Mucosa of descending colon (tissue), 3 donors: ENCODE data around the gene PRR5. TPM values are rescaled to one million over a fixed set of nuclear protein-coding genes. Genes with fewer than 3 reads are reported as not detected.

Experiments used
- ATAC-seq: fragments of 200-7000 bp; cut with Tn5 transposase; one replicate; pipeline ENCODE4 v1.9.1; 2020; ENCODE audit warnings: mild to moderate bottlenecking, moderate library complexity
- DNase-seq, 3 donors: peaks; one replicate each; pipeline ENCODE4 v3.0.0-alpha.2; 2020
- H3K36me3 ChIP-seq: fragments of 200-600 bp; one replicate; pipeline ENCODE4 v1.8.0; 2021; ENCODE audit warnings: low read depth, mild to moderate bottlenecking
- H3K4me1 ChIP-seq: fragments of 200-600 bp; one replicate; pipeline ENCODE4 v1.8.0; 2021; ENCODE audit warnings: low read depth, mild to moderate bottlenecking
- H3K4me3 ChIP-seq: fragments of 200-600 bp; one replicate; pipeline ENCODE4 v1.8.0; 2021; ENCODE audit warnings: mild to moderate bottlenecking
- H3K9me3 ChIP-seq: fragments of 200-600 bp; one replicate; pipeline ENCODE4 v1.8.0; 2021; ENCODE audit warnings: mild to moderate bottlenecking
- CTCF ChIP-seq: fragments of 200-600 bp; IDR thresholded peaks from one replicate; pipeline ENCODE4 v1.8.0; 2022; ENCODE audit warnings: antibody characterized with exemption, mild to moderate bottlenecking
- intact Hi-C, 2 donors: fragments of 100-400 bp; cut with DNase I in 1 of 2; cut with micrococcal nuclease in 1 of 2; formaldehyde crosslinking; loops; one replicate each; pipeline versions ENCODE4 v1.11.0 to v1.11.1; 2022; cut with DNase I, micrococcal nuclease
- total RNA-seq, 3 donors: library from RNA; stranded (reverse); fragmentation: NEBNext Ultra II Directional in 2 of 3; extraction: Animal tissue kit (Norgen Biotek cat#: 25700) in 2 of 3; gene quantifications; one replicate each; pipeline versions ENCODE4 v1.2.1 to v1.2.4, GENCODE V29; 2021 to 2023
- donor health status: DM: no; HTN: no; CAD: no; lungs with moderate emphysema.
- donor health status: DM: no; HTN: no; CAD: no.
- donor health status: DM: no; HTN: yes; CAD: no.

The PRR5 gene
- total RNA-seq, 3 donors from 2014 or later = 21.8 to 46.2 (median 35.1) TPM

- ATAC-seq (no peak), DNase-seq (peak in 1 of 3 donors; percentile 40)
- intact Hi-C loops = no loop called here
- H3K4me3 ChIP-seq = no peak overlapping the region
- no peak for TF ChIP-seq CTCF
- H3K36me3 ChIP-seq = no peaks in the 10 kb centered on the region
- no peaks in the 10 kb centered on the region for H3K9me3 ChIP-seq
- H3K4me1 ChIP-seq = peaks cover 42% of the 10 kb centered on the region
These were observed 12.8 kb downstream of the PRR5 start for GRCh38 chr22:44714703-44715350.

GRCh38 chr22:44718418-44718817 is 16.4 kb downstream of the PRR5 start:
- Histone ChIP-seq H3K4me1 (peaks cover 16% of the 10 kb centered on the region), H3K4me3 (no peak overlapping the region), H3K36me3 (no peaks in the 10 kb centered on the region), H3K9me3 (no peaks in the 10 kb centered on the region)
- TF ChIP-seq CTCF = no peak
- intact Hi-C loops = no loop called here
- ATAC-seq (no peak), DNase-seq (no peak)

- H3K4me1 ChIP-seq = peaks cover 8% of the 10 kb centered on the region
- H3K9me3 ChIP-seq = no peaks in the 10 kb centered on the region
- peak; percentile 70 to 80 (median 74) for DNase-seq
- intact Hi-C loops = no loop called here
- H3K4me3 ChIP-seq = no peak overlapping the region
- peak; percentile 77 for ATAC-seq
- no peaks in the 10 kb centered on the region for H3K36me3 ChIP-seq
- TF ChIP-seq CTCF = no peak
These were observed 17.8 kb downstream of the PRR5 start for GRCh38 chr22:44719586-44720368.

GRCh38 chr22:44721213-44721612 is 19.2 kb downstream of the PRR5 start:
- H3K4me3 ChIP-seq = no peak overlapping the region
- DNase-seq (no peak), ATAC-seq (no peak)
- peaks cover 3% of the 10 kb centered on the region for H3K4me1 ChIP-seq
- intact Hi-C loops = no loop called here
- no peaks in the 10 kb centered on the region for H3K9me3 ChIP-seq
- no peaks in the 10 kb centered on the region for H3K36me3 ChIP-seq
- no peak for TF ChIP-seq CTCF

- intact Hi-C loops = no loop called here
- Histone ChIP-seq H3K36me3 (no peaks in the 10 kb centered on the region), H3K4me1 (peaks cover 3% of the 10 kb centered on the region), H3K4me3 (no peak overlapping the region), H3K9me3 (no peaks in the 10 kb centered on the region)
- TF ChIP-seq CTCF = no peak
- DNase-seq (no peak), ATAC-seq (no peak)
These were observed 20.6 kb downstream of the PRR5 start for GRCh38 chr22:44722611-44723010.
